Astrocyte (in vitro differentiated cells and primary cell): ENCODE measurements around the gene AIFM3. TPM values are rescaled to one million over a fixed set of nuclear protein-coding genes. Genes with fewer than 3 reads are reported as not detected.

Experiments
- DNase-seq: peaks from one replicate; pipeline ENCODE4 v3.0.0-alpha.2; 2010; ENCODE audit warnings: low read depth
- FAIRE-seq: peaks from 2 replicates; lab custom pipeline; 2011; peaks lifted over from hg19 to GRCh38; lab: Jason Lieb, UNC
- H2AFZ ChIP-seq: 2 replicates; pipeline ENCODE4 v1.6.0; 2012; ENCODE audit warnings: low read depth, low read length, inconsistent platforms
- H3K27ac ChIP-seq: 2 replicates; pipeline ENCODE4 v1.5.1; 2011; ENCODE audit warnings: low read depth, low read length, inconsistent platforms
- H3K27me3 ChIP-seq: 2 replicates; pipeline ENCODE4 v1.6.0; 2011; ENCODE audit warnings: low read length, inconsistent platforms; ENCODE audit not compliant: insufficient read depth
- H3K36me3 ChIP-seq: 2 replicates; pipeline ENCODE4 v1.5.1; 2011; ENCODE audit warnings: low read length, inconsistent platforms; ENCODE audit not compliant: insufficient read depth
- H3K4me1 ChIP-seq: 2 replicates; pipeline ENCODE4 v1.5.1; 2011; ENCODE audit warnings: low read length, inconsistent platforms; ENCODE audit not compliant: insufficient read depth
- H3K4me2 ChIP-seq: 2 replicates; pipeline ENCODE4 v1.6.0; 2012; ENCODE audit warnings: low read length, inconsistent platforms
- H3K4me3 ChIP-seq: 2 replicates; pipeline ENCODE4 v1.5.1; 2011; ENCODE audit warnings: low read depth, mild to moderate bottlenecking, low read length, inconsistent platforms; ENCODE audit not compliant: insufficient read depth
- H3K79me2 ChIP-seq: 2 replicates; pipeline ENCODE4 v1.6.0; 2012; ENCODE audit warnings: mild to moderate bottlenecking, low read length, inconsistent platforms; ENCODE audit not compliant: insufficient read depth
- H3K9ac ChIP-seq: 2 replicates; pipeline ENCODE4 v1.6.0; 2012; ENCODE audit warnings: mild to moderate bottlenecking, low read length, inconsistent platforms
- H3K9me3 ChIP-seq: 2 replicates; pipeline ENCODE4 v1.5.1; 2012; ENCODE audit warnings: low read depth, mild to moderate bottlenecking, low read length, inconsistent platforms; ENCODE audit not compliant: insufficient read depth
- H4K20me1 ChIP-seq: 2 replicates; pipeline ENCODE4 v1.6.0; 2012; ENCODE audit warnings: low read length, inconsistent platforms; ENCODE audit not compliant: insufficient read depth
- H3K27ac Mint-ChIP-seq: one replicate; pipeline ENCODE4 v1.8.0; 2021; ENCODE audit warnings: mild to moderate bottlenecking, mixed read lengths; ENCODE audit not compliant: unreplicated experiment
- H3K27me3 Mint-ChIP-seq: one replicate; pipeline ENCODE4 v1.8.0; 2021; ENCODE audit warnings: low read depth, mixed read lengths; ENCODE audit not compliant: unreplicated experiment
- H3K36me3 Mint-ChIP-seq: one replicate; pipeline ENCODE4 v1.8.0; 2021; ENCODE audit warnings: low read depth, mixed read lengths; ENCODE audit not compliant: unreplicated experiment
- H3K4me1 Mint-ChIP-seq: one replicate; pipeline ENCODE4 v1.8.0; 2021; ENCODE audit warnings: low read depth, mixed read lengths; ENCODE audit not compliant: unreplicated experiment
- H3K4me3 Mint-ChIP-seq: one replicate; pipeline ENCODE4 v1.8.0; 2021; ENCODE audit warnings: mild to moderate bottlenecking, moderate library complexity, mixed read lengths; ENCODE audit not compliant: unreplicated experiment
- H3K9me3 Mint-ChIP-seq: one replicate; pipeline ENCODE4 v1.8.0; 2021; ENCODE audit warnings: mild to moderate bottlenecking, mixed read lengths; ENCODE audit not compliant: unreplicated experiment
- EZH2 ChIP-seq: IDR thresholded peaks from 2 replicates; pipeline ENCODE4 v1.6.1; 2012; ENCODE audit warnings: mild to moderate bottlenecking, low read length, inconsistent platforms; ENCODE audit not compliant: insufficient read depth
- total RNA-seq: library from RNA; stranded (reverse); gene quantifications from 2 replicates; pipeline ENCODE4 v1.2.1, GENCODE V29; 2021
- TF ChIP-seq, protein P1 (sequence below): IDR thresholded peaks from 2 replicates; pipeline ENCODE4 v1.5.1; 2011; ENCODE audit warnings: low read depth, mild to moderate bottlenecking, inconsistent platforms, low read length, moderate library complexity; ENCODE audit not compliant: insufficient read depth

Gene AIFM3
- total RNA-seq, 1 donor from 2014 or later = 0.48 TPM

DNA sequence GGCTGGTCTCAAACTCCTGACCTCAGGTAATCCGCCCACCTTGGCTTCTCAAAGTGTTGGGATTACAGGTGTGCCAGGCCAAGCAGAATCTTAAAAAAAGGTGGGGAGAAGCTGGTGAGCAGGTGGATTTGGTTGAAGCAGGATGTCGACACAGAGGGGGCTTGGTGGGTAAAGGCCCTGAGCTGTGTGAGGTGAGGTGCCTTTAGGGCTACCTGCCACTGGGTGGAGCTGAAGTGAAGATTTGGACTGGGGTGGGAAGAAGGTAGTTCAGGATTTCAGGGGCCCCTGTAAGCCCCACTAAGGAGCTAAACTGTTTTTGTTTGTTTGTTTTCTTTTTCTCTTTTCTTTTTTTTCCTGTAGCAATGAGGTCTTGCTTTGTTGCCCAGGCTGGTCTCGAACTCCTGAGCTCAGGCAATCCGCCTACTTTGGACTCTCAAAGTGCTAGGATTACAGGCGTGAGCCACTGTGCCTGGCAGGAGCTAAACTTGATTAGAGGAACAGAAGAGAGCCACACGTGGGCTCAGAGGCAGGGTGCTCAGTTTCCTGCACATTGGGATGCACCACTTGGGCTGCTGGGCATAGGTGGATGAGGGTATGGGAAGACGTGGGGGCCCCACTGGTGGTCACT, 53.9 kb downstream of the AIFM3 start:
- no peak overlapping the region for H3K4me2 ChIP-seq
- no peak overlapping the region for H3K4me3 Mint-ChIP-seq

DNA sequence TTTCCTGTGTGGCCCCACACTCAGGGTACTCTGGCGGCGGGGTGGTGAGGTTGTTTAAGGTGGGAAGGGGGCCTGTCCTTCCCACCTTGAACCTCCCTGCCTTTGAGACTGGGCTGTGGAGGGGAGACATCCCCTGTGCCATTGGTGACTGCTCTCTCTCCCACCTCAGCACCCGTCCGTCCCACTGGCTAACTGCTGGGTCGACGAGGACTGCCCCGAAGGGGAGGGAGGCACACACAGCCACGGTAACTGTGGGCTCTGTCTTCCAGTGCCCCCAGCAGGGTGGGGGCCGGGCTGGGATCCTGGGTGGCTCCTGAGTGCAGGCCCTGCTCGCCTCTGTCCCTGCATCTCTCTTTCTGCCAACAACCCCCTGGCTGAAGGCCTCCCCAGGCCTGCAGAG, 55.5 kb downstream of the AIFM3 start:
- H3K9ac ChIP-seq = no peak overlapping the region
- Mint-ChIP-seq H3K9me3 (peaks cover 8% of the 10 kb centered on the region), H3K27me3 (peaks cover 32% of the 10 kb centered on the region), H3K4me1 (peaks cover 6% of the 10 kb centered on the region), H3K36me3 (no peaks in the 10 kb centered on the region), H3K27ac (no peak overlapping the region), H3K4me3 (no peak overlapping the region)
- FAIRE-seq (no peak), DNase-seq (no peak)
- TF ChIP-seq EZH2 = no peak
- TF ChIP-seq, protein P1, sequence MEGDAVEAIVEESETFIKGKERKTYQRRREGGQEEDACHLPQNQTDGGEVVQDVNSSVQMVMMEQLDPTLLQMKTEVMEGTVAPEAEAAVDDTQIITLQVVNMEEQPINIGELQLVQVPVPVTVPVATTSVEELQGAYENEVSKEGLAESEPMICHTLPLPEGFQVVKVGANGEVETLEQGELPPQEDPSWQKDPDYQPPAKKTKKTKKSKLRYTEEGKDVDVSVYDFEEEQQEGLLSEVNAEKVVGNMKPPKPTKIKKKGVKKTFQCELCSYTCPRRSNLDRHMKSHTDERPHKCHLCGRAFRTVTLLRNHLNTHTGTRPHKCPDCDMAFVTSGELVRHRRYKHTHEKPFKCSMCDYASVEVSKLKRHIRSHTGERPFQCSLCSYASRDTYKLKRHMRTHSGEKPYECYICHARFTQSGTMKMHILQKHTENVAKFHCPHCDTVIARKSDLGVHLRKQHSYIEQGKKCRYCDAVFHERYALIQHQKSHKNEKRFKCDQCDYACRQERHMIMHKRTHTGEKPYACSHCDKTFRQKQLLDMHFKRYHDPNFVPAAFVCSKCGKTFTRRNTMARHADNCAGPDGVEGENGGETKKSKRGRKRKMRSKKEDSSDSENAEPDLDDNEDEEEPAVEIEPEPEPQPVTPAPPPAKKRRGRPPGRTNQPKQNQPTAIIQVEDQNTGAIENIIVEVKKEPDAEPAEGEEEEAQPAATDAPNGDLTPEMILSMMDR = no peak
- no peak overlapping the region for H2AFZ ChIP-seq
- H3K79me2 ChIP-seq = no peaks in the 10 kb centered on the region
- no peaks in the 10 kb centered on the region for H3K27me3 ChIP-seq
- H3K4me1 ChIP-seq = peaks cover 4% of the 10 kb centered on the region
- no peaks in the 10 kb centered on the region for H3K36me3 ChIP-seq
- no peak overlapping the region for H3K4me2 ChIP-seq
- no peak overlapping the region for H3K27ac ChIP-seq
- H3K9me3 ChIP-seq = no peaks in the 10 kb centered on the region
- H4K20me1 ChIP-seq = no peaks in the 10 kb centered on the region
- no peak overlapping the region for H3K4me3 ChIP-seq

More for the DNA sequence above, 53.9 kb downstream of the AIFM3 start:
- Mint-ChIP-seq H3K27ac (peak overlapping the region; percentile 9), H3K27me3 (peaks cover 37% of the 10 kb centered on the region), H3K36me3 (peaks cover 3% of the 10 kb centered on the region), H3K4me1 (peaks cover 3% of the 10 kb centered on the region), H3K9me3 (peaks cover 8% of the 10 kb centered on the region)
- DNase-seq (no peak), FAIRE-seq (no peak)
- H4K20me1 ChIP-seq = no peaks in the 10 kb centered on the region
- no peaks in the 10 kb centered on the region for H3K9me3 ChIP-seq
- no peak overlapping the region for H3K9ac ChIP-seq
- H3K79me2 ChIP-seq = no peaks in the 10 kb centered on the region
- no peak overlapping the region for H3K27ac ChIP-seq
- H3K27me3 ChIP-seq = no peaks in the 10 kb centered on the region
- H2AFZ ChIP-seq = no peak overlapping the region
- no peak overlapping the region for H3K4me3 ChIP-seq
- TF ChIP-seq, protein P1 = peak; percentile 29
- no peak for TF ChIP-seq EZH2
- H3K36me3 ChIP-seq = no peaks in the 10 kb centered on the region
- H3K4me1 ChIP-seq = no peaks in the 10 kb centered on the region

DNA sequence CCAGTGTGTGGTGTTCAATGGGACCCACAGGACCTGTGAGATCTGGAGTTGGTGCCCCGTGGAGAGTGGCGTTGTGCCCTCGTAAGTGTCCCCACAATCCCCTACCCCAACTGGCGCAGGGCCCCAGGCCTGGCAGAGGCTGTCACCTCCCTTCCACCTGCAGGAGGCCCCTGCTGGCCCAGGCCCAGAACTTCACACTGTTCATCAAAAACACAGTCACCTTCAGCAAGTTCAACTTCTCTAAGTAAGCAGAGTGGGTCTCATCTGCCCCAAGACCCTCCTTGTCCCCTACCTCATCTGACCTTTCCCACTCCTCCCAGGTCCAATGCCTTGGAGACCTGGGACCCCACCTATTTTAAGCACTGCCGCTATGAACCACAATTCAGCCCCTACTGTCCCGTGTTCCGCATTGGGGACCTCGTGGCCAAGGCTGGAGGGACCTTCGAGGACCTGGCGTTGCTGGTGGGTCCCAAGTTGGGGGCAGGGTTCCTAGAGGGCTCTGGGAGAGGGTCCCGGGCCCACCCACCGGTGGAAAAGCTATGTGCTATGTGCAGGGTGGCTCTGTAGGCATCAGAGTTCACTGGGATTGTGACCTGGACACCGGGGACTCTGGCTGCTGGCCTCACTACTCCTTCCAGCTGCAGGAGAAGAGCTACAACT, 56.0 kb downstream of the AIFM3 start:
- Histone ChIP-seq H3K27ac (no peak overlapping the region), H3K4me2 (no peak overlapping the region), H3K4me1 (peaks cover 7% of the 10 kb centered on the region), H3K9me3 (no peaks in the 10 kb centered on the region), H2AFZ (no peak overlapping the region), H3K79me2 (no peaks in the 10 kb centered on the region), H3K4me3 (no peak overlapping the region), H3K9ac (no peak overlapping the region), H4K20me1 (no peaks in the 10 kb centered on the region), H3K27me3 (no peaks in the 10 kb centered on the region), H3K36me3 (no peaks in the 10 kb centered on the region)
- peaks cover 8% of the 10 kb centered on the region for H3K9me3 Mint-ChIP-seq
- no peak for DNase-seq
- peaks cover 30% of the 10 kb centered on the region for H3K27me3 Mint-ChIP-seq
- FAIRE-seq = no peak
- TF ChIP-seq, protein P1 = no peak
- TF ChIP-seq EZH2 = no peak
- H3K4me1 Mint-ChIP-seq = peaks cover 6% of the 10 kb centered on the region
- no peaks in the 10 kb centered on the region for H3K36me3 Mint-ChIP-seq
- no peak overlapping the region for H3K4me3 Mint-ChIP-seq
- H3K27ac Mint-ChIP-seq = no peak overlapping the region
